HepG2 (cell line): ENCODE measurements around the gene ABCG1. TPM values are rescaled to one million over a fixed set of nuclear protein-coding genes. Genes with fewer than 3 reads are reported as not detected.

Source experiments
- ATAC-seq: fragments of 200-7000 bp; cut with Tn5 transposase; 3 replicates; pipeline ENCODE4 v1.9.1; 2020; ENCODE audit warnings: mild to moderate bottlenecking, moderate library complexity
- BruUV-seq: library from RNA; stranded (reverse); fragments of 400-500 nt; replicated peaks from 2 replicates; lab custom pipeline; 2021; lab: Mats Ljungman, UMichigan
- CTCF ChIA-PET: fragments of 300-600 bp; formaldehyde crosslinking; extraction: SDS; loops from one replicate; lab custom pipeline; 2021; ENCODE audit warnings: low total read pairs, inconsistent platforms, low intra/inter-chr PET ratio; lab: Yijun Ruan, JAX
- POLR2A ChIA-PET: fragments of 350-600 bp; sonication (Branson Sonifier 250); formaldehyde crosslinking; loops from one replicate; lab custom pipeline; 2020; ENCODE audit warnings: antibody characterized with exemption, inconsistent platforms; lab: Yijun Ruan, JAX
- DNase-seq: peaks from one replicate; pipeline ENCODE4 v3.0.0-alpha.2; 2015; ENCODE audit warnings: low spot score
- FAIRE-seq: peaks from 3 replicates; lab custom pipeline; 2011; peaks lifted over from hg19 to GRCh38; lab: Jason Lieb, UNC
- H2AFZ ChIP-seq: one replicate; pipeline ENCODE4 v1.6.1; 2011; ENCODE audit warnings: low read length, inconsistent platforms
- H3K27ac ChIP-seq: fragments of 300-600 bp; 3 replicates; pipeline ENCODE4 v1.8.0; 2011; ENCODE audit warnings: mixed run types, mild to moderate bottlenecking, mixed read lengths, low read length, inconsistent platforms; ENCODE audit not compliant: insufficient read depth; ENCODE audit errors: extremely low read length
- H3K27me3 ChIP-seq, 2 experiments: fragments of 200-600 bp in 1 of 2; 2 replicates in 1 of 2; 3 replicates in 1 of 2; pipeline versions ENCODE4 v1.6.0 to v1.8.0; 2011; ENCODE audit warnings: low read length in 2 of 2, mild to moderate bottlenecking in 2 of 2, moderate library complexity in 2 of 2, inconsistent platforms in 1 of 2; ENCODE audit not compliant: insufficient read depth in 2 of 2, control insufficient read depth in 1 of 2
- H3K36me3 ChIP-seq, 2 experiments: fragments of 200-600 bp in 1 of 2; replicated peaks in 1 of 2; 2 replicates in 1 of 2; 3 replicates in 1 of 2; pipeline versions ENCODE4 v1.5.1 to v1.8.0; 2011; ENCODE audit warnings: low read length in 2 of 2, inconsistent platforms in 1 of 2; ENCODE audit not compliant: insufficient read depth in 2 of 2, control insufficient read depth in 1 of 2
- H3K4me1 ChIP-seq: 2 replicates; pipeline ENCODE4 v1.5.1; 2012; ENCODE audit warnings: low read length, inconsistent platforms; ENCODE audit not compliant: insufficient read depth
- H3K4me2 ChIP-seq: 2 replicates; pipeline ENCODE4 v1.6.0; 2011; ENCODE audit warnings: low read depth, low read length, inconsistent platforms
- H3K4me3 ChIP-seq, 3 experiments: fragments of 200-600 bp in 1 of 3; sonication (generic), shearing (Covaris generic) in 1 of 3; replicated peaks in 1 of 3; 2 replicates each; pipeline ENCODE4 v1.5.1; 2011 to 2016; ENCODE audit warnings: low read length in 3 of 3, inconsistent platforms in 2 of 3, low read depth in 2 of 3, mild to moderate bottlenecking in 2 of 3, control low read depth in 1 of 3, mixed read lengths in 1 of 3; ENCODE audit not compliant: insufficient read depth in 1 of 3
- H3K79me2 ChIP-seq: one replicate; pipeline ENCODE4 v1.6.1; 2011; ENCODE audit warnings: low read length, inconsistent platforms; ENCODE audit not compliant: insufficient read depth
- H3K9ac ChIP-seq: 2 replicates; pipeline ENCODE4 v1.6.0; 2011; ENCODE audit warnings: mild to moderate bottlenecking, low read depth, low read length, inconsistent platforms; ENCODE audit not compliant: insufficient read depth
- H3K9me3 ChIP-seq: 2 replicates; pipeline ENCODE4 v1.5.1; 2012; ENCODE audit warnings: mild to moderate bottlenecking, low read length
- H4K20me1 ChIP-seq: 2 replicates; pipeline ENCODE4 v1.6.0; 2011; ENCODE audit warnings: inconsistent platforms, mild to moderate bottlenecking, low read length, moderate library complexity; ENCODE audit not compliant: insufficient read depth
- DRAP1 ChIP-seq: IDR thresholded peaks from 2 replicates; pipeline ENCODE4 v1.6.1; 2016; ENCODE audit warnings: missing genetic modification reagents, missing compliant biosample characterization
- ELF3 ChIP-seq: IDR thresholded peaks from 2 replicates; pipeline ENCODE4 v1.6.1; 2016; ENCODE audit warnings: missing genetic modification reagents, missing compliant biosample characterization
- HHEX ChIP-seq: IDR thresholded peaks from 2 replicates; pipeline ENCODE4 v1.6.1; 2016; ENCODE audit warnings: control low read depth
- HOXA3 ChIP-seq: sonication (generic); formaldehyde crosslinking; IDR thresholded peaks from 2 replicates; pipeline ENCODE4 v1.5.0; 2020; ENCODE audit warnings: missing genetic modification reagents
- KDM5A ChIP-seq: fragments of 200-600 bp; sonication (generic); IDR thresholded peaks from 2 replicates; pipeline ENCODE4 v1.7.0; 2018; ENCODE audit warnings: antibody characterized with exemption, mild to moderate bottlenecking, low read length, borderline replicate concordance
- REST ChIP-seq, 2 experiments: IDR thresholded peaks; 2 replicates each; pipeline ENCODE4 v1.6.1; 2011 to 2012; ENCODE audit warnings: low read length in 2 of 2, borderline replicate concordance in 1 of 2, low read depth in 1 of 2, mild to moderate bottlenecking in 1 of 2, moderate library complexity in 1 of 2
- SOX6 ChIP-seq, 2 experiments: fragments of 450-650 bp in 1 of 2; sonication (generic) in 1 of 2; formaldehyde crosslinking in 1 of 2; IDR thresholded peaks; 2 replicates each; pipeline versions ENCODE4 v1.4.0 to v1.6.1; 2017 to 2020; ENCODE audit warnings: antibody characterized with exemption in 1 of 2, mild to moderate bottlenecking in 1 of 2, missing genetic modification reagents in 1 of 2
- SRSF1 ChIP-seq: fragments of 200-400 bp; formaldehyde crosslinking; optimal IDR thresholded peaks from 2 replicates; pipeline ENCODE3; 2017; ENCODE audit warnings: mild to moderate bottlenecking, low read depth, low read length, moderate library complexity
- TCF7 ChIP-seq: sonication (generic); IDR thresholded peaks from 2 replicates; pipeline ENCODE4 v1.6.1; 2016; ENCODE audit warnings: antibody characterized with exemption, low read depth
- ZBTB33 ChIP-seq: sonication (generic); formaldehyde crosslinking; IDR thresholded peaks from 2 replicates; pipeline ENCODE4 v1.4.0; 2020; ENCODE audit warnings: missing genetic modification reagents
- ZBTB38 ChIP-seq: sonication (generic); formaldehyde crosslinking; IDR thresholded peaks from 2 replicates; pipeline ENCODE4 v1.5.1; 2020; ENCODE audit warnings: mild to moderate bottlenecking, missing genetic modification reagents
- ZNF121 ChIP-seq: sonication (generic); formaldehyde crosslinking; IDR thresholded peaks from 2 replicates; pipeline ENCODE4 v1.5.0; 2020; ENCODE audit warnings: mild to moderate bottlenecking, missing genetic modification reagents
- ZNF883 ChIP-seq: sonication (generic); formaldehyde crosslinking; IDR thresholded peaks from 2 replicates; pipeline ENCODE4 v1.5.1; 2020; ENCODE audit warnings: mild to moderate bottlenecking, missing genetic modification reagents; ENCODE audit errors: not compliant biosample characterization
- WGBS: methylation state at CpG from one replicate; pipeline ENCODE4 v1.1.6; 2017; ENCODE audit warnings: low lambda C conversion rate; 5-methylcytosine and 5-hydroxymethylcytosine counted together
- in situ Hi-C: cut with HindIII; loops from 2 replicates; pipeline ENCODE4 v1.10.0; 2017; ENCODE audit warnings: low pct_unique_long_range_greater_than_20kb; ENCODE audit not compliant: extremely low pct_ligation_motif_present
- intact Hi-C: fragments of 100-400 bp; cut with micrococcal nuclease; formaldehyde crosslinking; loops from one replicate; pipeline ENCODE4 v1.10.0; 2022; ENCODE audit not compliant: unreplicated experiment
- polyA plus RNA-seq, 8 experiments: library from polyadenylated mRNA; depleted of rRNA in 3 of 8; stranded (reverse) in 7 of 8; unstranded in 1 of 8; fragments of >200 nt; fragmentation: Illumina TruSeq in 4 of 8; extraction: Trizol in 4 of 8; gene quantifications; 2 replicates each; pipeline versions ENCODE4 v1.2.1 to v1.2.3, GENCODE V29; 2011 to 2016; ENCODE audit warnings: low read depth in 4 of 8, missing spikeins in 1 of 8, mixed read lengths in 1 of 8; ENCODE audit not compliant: insufficient read depth in 1 of 8
- total RNA-seq, 5 experiments: library from RNA; depleted of rRNA; stranded (reverse); fragments of >200 nt; fragmentation: Illumina TruSeq; extraction: Trizol; gene quantifications; 2 replicates each; pipeline ENCODE4 v1.2.3, GENCODE V29; 2016; ENCODE audit warnings: low read depth in 1 of 5

Gene ABCG1
- total and polyA plus RNA-seq, 2 of the 13 experiments (the other 11 are each of a cell fraction or from before 2014, with no cell fraction given): 0.04 TPM; not detected in 1

GRCh38 chr21:42239973-42240372 lies 21.0 kb downstream of the ABCG1 start:
- DNase-seq (no peak), FAIRE-seq (no peak), ATAC-seq (no peak)
- Histone ChIP-seq H3K4me3 (no peak overlapping the region), H3K9me3 (no peaks in the 10 kb centered on the region), H3K27ac (no peak overlapping the region), H3K4me1 (peaks cover 15% of the 10 kb centered on the region), H3K36me3 (no peaks in the 10 kb centered on the region), H3K4me2 (no peak overlapping the region), H4K20me1 (no peaks in the 10 kb centered on the region), H2AFZ (no peak overlapping the region), H3K9ac (no peak overlapping the region), H3K27me3 (peaks cover 0 to 52% of the 10 kb centered on the region in 2 experiments; a peak in 3 of 5 replicates), H3K79me2 (no peaks in the 10 kb centered on the region)
- no TSS peak for BruUV-seq
- TF ChIP-seq KDM5A: no peak
- no peak for TF ChIP-seq SOX6 (IDR thresholded peaks at IDR 0.05)
- no peak for TF ChIP-seq SOX6 (CRISPR knock-in tag; IDR thresholded peaks at IDR 0.05)
- no peak for TF ChIP-seq DRAP1 (CRISPR knock-in tag)
- TF ChIP-seq HOXA3 (CRISPR knock-in tag): no peak
- TF ChIP-seq ZBTB33 (CRISPR knock-in tag): no peak
- TF ChIP-seq ZNF883 (CRISPR knock-in tag): no peak
- no peak for TF ChIP-seq TCF7
- no peak for TF ChIP-seq ZNF121 (CRISPR knock-in tag)
- TF ChIP-seq ELF3 (CRISPR knock-in tag): no peak
- no peak for TF ChIP-seq HHEX (CRISPR knock-in tag)
- TF ChIP-seq ZBTB38 (CRISPR knock-in tag): no peak
- no peak for TF ChIP-seq REST (IDR thresholded peaks at IDR 0.05; ENCODE audit: borderline replicate concordance in 1 of 2, low read depth in 1 of 2, low read length in 2 of 2)
- TF ChIP-seq SRSF1: no peak
- 33% methylated on average over 5 of the region's 8 CpGs for WGBS
- intact Hi-C loops (no loop called here), in situ Hi-C loops (no loop called here)
- CTCF ChIA-PET: no interaction called here
- POLR2A ChIA-PET: no interaction called here
